Gastroesophageal sphincter (tissue), 3 donors: ENCODE data around the gene TGFA.

Source experiments
- CTCF ChIP-seq, 4 experiments: fragments of 200-600 bp in 2 of 4; fragments of 450-650 bp in 2 of 4; sonication (generic) in 1 of 4; IDR thresholded peaks; one replicate each; pipeline ENCODE4 v1.5.1; 2017 to 2019; ENCODE audit warnings: antibody characterized with exemption in 4 of 4, mild to moderate bottlenecking in 2 of 4, moderate library complexity in 2 of 4
- POLR2A ChIP-seq, 2 donors: fragments of 450-650 bp; IDR thresholded peaks; one replicate each; pipeline ENCODE4 v1.6.1; 2017; ENCODE audit warnings: antibody characterized with exemption in 2 of 2, mild to moderate bottlenecking in 2 of 2, moderate library complexity in 1 of 2

GRCh38 chr2:70442301-70443077, 111.1 kb downstream of the TGFA start:
- no peak for TF ChIP-seq CTCF (IDR thresholded peaks at IDR 0.05)
- no peak for TF ChIP-seq POLR2A (IDR thresholded peaks at IDR 0.05)
